Measurements from ENCODE around the gene CELF4.

DNA sequence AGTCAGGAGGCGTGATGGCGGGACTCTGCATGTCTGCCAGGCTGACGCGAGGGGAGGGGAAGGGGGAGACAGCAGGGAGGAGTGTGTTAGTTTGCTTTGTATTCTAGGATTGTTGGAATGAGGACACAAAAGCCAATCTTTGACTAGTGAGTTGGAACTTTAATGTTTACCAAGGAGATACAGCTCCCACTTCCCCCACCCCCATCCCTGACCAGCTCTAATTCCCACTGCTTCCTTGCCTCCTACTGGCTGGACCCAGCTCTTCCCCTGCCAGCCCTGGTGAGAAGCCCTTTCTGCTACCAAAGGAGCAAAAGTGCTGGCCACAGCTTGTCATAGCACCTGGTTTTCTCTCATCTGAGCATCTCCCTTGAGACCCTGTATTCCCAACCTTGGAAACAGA lies 84.5 kb downstream of the CELF4 start:
- no peak for TF ChIP-seq EZH2 (IDR thresholded peaks at IDR 0.05; ENCODE audit: borderline replicate concordance, low read depth, low read length, severe bottlenecking)
- TF ChIP-seq CTCF (IDR thresholded peaks at IDR 0.05; ENCODE audit: extremely low read depth in 1 of 2, insufficient read depth in 1 of 2, low read depth in 1 of 2, low read length in 2 of 2), result no peak
